HFFc6 (cell line): ENCODE measurements around the gene UNC13D. TPM values are rescaled to one million over a fixed set of nuclear protein-coding genes. Genes with fewer than 3 reads are reported as not detected.

Source experiments
- DNase-seq: peaks from one replicate; pipeline ENCODE4 v3.0.0-alpha.2; 2018
- H3K27ac Mint-ChIP-seq: 2 replicates; pipeline ENCODE4 v1.8.0; 2020; ENCODE audit warnings: mild to moderate bottlenecking, mixed read lengths
- H3K27me3 Mint-ChIP-seq: 2 replicates; pipeline ENCODE4 v1.8.0; 2021; ENCODE audit warnings: mild to moderate bottlenecking, moderate library complexity, mixed read lengths; ENCODE audit not compliant: insufficient read depth
- H3K36me3 Mint-ChIP-seq: 2 replicates; pipeline ENCODE4 v1.8.0; 2021; ENCODE audit warnings: low read depth, mixed read lengths
- H3K4me1 Mint-ChIP-seq: 2 replicates; pipeline ENCODE4 v1.8.0; 2020; ENCODE audit warnings: low read depth, mixed read lengths
- H3K4me3 Mint-ChIP-seq: 2 replicates; pipeline ENCODE4 v1.8.0; 2020; ENCODE audit warnings: mild to moderate bottlenecking, moderate library complexity, mixed read lengths
- H3K9me3 Mint-ChIP-seq: 2 replicates; pipeline ENCODE4 v1.8.0; 2020; ENCODE audit warnings: mild to moderate bottlenecking, mixed read lengths
- CTCF ChIP-seq: fragments of 200-600 bp; sonication (generic); IDR thresholded peaks from 2 replicates; pipeline ENCODE4 v1.5.0; 2021; ENCODE audit warnings: antibody characterized with exemption, mild to moderate bottlenecking
- total RNA-seq, 6 experiments: library from RNA; stranded (reverse); fragmentation: NEBNext Ultra II Directional; extraction: Animal tissue kit (Norgen Biotek cat#: 25700); gene quantifications; 2 replicates in 1 of 6; 3 replicates in 5 of 6; pipeline ENCODE4 v1.2.3, GENCODE V29; 2021

UNC13D gene
- total RNA-seq, 6 experiments from 2014 or later = 0.17 to 0.78 (median 0.24) TPM

GRCh38 chr17:75832164-75832651, 12.0 kb downstream of the UNC13D start:
- Mint-ChIP-seq H3K4me3 (no peak overlapping the region), H3K36me3 (no peaks in the 10 kb centered on the region), H3K9me3 (no peaks in the 10 kb centered on the region), H3K27ac (peak overlapping the region; percentile 56), H3K4me1 (peaks cover 8% of the 10 kb centered on the region), H3K27me3 (no peaks in the 10 kb centered on the region; the same call in 1 of the 2 replicates)
- TF ChIP-seq CTCF = no peak
- peak; percentile 68 for DNase-seq

- H3K4me3 Mint-ChIP-seq = no peak overlapping the region
- no peaks in the 10 kb centered on the region for H3K9me3 Mint-ChIP-seq
- no peak for TF ChIP-seq CTCF
- no peak for DNase-seq
- H3K36me3 Mint-ChIP-seq = no peaks in the 10 kb centered on the region
- peaks cover 8% of the 10 kb centered on the region for H3K4me1 Mint-ChIP-seq
- H3K27ac Mint-ChIP-seq = no peak overlapping the region
- H3K27me3 Mint-ChIP-seq = no peaks in the 10 kb centered on the region
These were observed 13.1 kb downstream of the UNC13D start for GRCh38 chr17:75831032-75831571.

- Mint-ChIP-seq H3K4me1 (peaks cover 8% of the 10 kb centered on the region), H3K4me3 (no peak overlapping the region), H3K27ac (no peak overlapping the region), H3K9me3 (no peaks in the 10 kb centered on the region), H3K36me3 (no peaks in the 10 kb centered on the region), H3K27me3 (no peaks in the 10 kb centered on the region)
- TF ChIP-seq CTCF = peak; percentile 76
- DNase-seq = no peak
These were observed 13.8 kb downstream of the UNC13D start for GRCh38 chr17:75830164-75831031.

- no peaks in the 10 kb centered on the region for H3K27me3 Mint-ChIP-seq
- H3K27ac Mint-ChIP-seq = no peak overlapping the region
- no peaks in the 10 kb centered on the region for H3K9me3 Mint-ChIP-seq
- TF ChIP-seq CTCF = no peak
- no peak overlapping the region for H3K4me3 Mint-ChIP-seq
- no peak for DNase-seq
- peaks cover 8% of the 10 kb centered on the region for H3K4me1 Mint-ChIP-seq
- H3K36me3 Mint-ChIP-seq = no peaks in the 10 kb centered on the region
These were observed 14.5 kb downstream of the UNC13D start for GRCh38 chr17:75829747-75830146.

- H3K4me3 Mint-ChIP-seq = no peak overlapping the region
- no peak for TF ChIP-seq CTCF
- H3K9me3 Mint-ChIP-seq = no peaks in the 10 kb centered on the region
- DNase-seq = no peak
- H3K4me1 Mint-ChIP-seq = peaks cover 8% of the 10 kb centered on the region
- H3K27ac Mint-ChIP-seq = no peak overlapping the region
- no peaks in the 10 kb centered on the region for H3K27me3 Mint-ChIP-seq
- H3K36me3 Mint-ChIP-seq = no peaks in the 10 kb centered on the region
These were observed 15.5 kb downstream of the UNC13D start for GRCh38 chr17:75828741-75829140.
